UCSD-AML1 (cell line): ENCODE measurements around the gene AURKA.

Source experiments
- DNase-seq: peaks from one replicate; lab custom pipeline; 2025; ENCODE audit not compliant: unreplicated experiment; lab: John Stamatoyannopoulos, UW

AURKA gene

DNA sequence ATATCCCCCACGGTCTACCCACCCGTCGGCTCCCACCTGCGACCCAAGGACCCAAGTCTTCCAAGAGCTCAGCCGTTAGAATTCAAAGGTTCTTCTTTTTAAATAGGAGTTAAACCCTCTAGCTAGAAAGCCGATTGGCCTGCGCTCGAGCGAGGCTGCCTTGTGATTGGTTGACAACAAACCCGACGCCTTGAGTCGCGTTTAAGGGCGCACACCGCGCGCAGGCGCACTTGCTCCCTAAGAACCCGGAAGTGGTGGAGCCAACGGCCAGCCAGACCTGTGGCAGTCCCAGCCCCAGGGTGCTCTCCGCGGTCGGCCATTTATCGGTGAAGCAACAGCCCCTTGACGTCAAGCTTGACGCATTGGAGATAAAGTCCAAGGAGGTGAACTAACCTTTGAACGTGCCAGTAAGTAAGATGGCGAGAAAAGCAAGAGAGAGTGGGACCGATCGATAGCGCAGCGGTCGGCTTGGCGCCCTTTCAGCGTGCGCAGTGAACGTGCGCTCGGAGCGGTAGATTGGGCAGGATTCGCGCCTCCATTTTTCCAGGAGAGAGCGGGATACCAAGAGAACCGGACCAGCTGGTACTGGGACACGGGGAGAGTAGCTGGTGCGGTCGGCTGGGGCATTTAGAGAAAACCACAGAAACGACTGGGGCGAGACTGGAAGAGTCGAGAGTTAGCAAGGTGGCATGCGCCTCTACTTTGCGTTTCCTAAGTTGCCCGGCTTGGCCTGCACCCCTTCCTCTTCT lies at the start of gene AURKA, which contains the start of gene CSTF1:
Gene AURKA (minus strand): TSS at position 84 of the 749 bp plus-strand sequence. CDS start 4,018 bp downstream, outside the sequence.
Gene CSTF1 (plus strand): TSS at position 514 of the 749 bp plus-strand sequence. CDS start 2,908 bp downstream, outside the sequence.
- DNase-seq: peak; percentile 99

DNA sequence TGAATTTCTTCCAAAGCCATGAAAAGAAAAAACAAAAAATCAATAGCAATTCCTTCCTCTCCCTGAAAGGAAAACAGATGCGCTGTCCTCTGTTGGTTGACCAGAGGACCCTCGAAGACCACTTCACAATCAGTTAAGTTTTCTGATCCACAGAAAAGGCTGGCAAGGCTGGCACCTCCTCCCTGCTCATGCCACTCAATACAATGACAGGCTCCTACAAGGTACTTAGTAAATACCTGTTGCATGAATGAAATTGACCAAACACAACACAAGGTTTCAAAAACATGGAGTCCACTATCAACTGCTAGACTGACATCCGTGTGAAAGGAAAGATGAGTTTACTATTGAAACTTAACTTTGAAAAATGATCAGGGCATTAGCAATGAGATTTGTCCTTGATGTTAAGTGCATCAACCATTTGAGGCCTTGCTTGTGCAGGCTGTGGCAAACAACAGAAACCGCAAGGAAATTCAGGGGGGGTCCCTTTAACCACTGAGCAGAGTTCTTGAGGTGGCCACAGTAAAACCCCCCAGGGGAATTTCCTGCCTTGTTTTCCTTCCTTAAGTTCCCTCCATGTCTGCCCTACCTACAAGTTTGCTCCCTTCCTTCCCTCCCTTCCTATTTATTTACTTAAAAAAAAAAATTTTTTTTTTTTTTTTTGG lies 48.5 kb upstream of the AURKA start:
- DNase-seq: peak; percentile 61

DNA sequence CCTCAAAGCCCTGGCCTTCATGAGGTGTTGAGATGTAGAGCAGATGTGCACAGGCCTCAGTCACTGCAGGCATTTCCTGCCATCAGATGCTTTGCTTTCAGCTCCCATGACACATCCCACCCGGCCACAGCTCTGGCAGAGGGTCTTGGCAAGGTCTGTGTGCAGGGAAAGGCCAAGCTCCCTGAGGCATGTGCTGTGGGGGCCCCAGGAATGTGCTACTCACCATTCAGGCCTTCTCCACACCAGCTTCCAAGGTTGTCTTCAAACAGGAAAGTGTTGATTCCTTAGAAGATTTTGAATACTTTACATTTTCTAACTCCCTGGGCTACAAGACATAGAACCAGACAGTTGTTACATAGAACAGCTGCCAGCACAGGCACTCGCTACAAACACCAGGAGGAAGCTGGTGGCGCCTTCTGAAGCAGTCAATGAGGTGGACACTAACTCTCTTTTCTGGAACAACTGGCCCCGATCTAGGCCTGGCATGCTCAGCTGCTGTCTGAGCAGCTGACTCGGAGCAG lies 47.8 kb upstream of the AURKA start:
- no peak for DNase-seq

DNA sequence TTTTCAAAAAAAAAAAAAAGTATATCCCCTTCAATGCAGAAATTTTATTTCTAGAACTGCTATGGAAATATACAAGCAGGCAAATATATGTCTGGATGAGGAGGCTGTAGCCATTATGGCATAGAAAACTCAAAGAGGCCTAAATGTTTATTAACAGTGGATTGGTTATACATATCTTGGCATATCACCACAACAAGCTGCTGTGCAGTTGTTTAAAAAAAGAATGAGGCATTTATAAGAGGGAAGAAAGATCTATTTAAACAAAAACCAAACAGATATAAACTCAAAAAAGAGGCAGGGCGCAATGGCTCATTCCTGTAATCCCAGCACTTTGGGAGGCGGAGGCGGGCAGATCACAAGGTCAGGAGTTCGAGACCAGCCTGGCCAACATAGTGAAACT lies 46.3 kb upstream of the AURKA start:
- no peak for DNase-seq

DNA sequence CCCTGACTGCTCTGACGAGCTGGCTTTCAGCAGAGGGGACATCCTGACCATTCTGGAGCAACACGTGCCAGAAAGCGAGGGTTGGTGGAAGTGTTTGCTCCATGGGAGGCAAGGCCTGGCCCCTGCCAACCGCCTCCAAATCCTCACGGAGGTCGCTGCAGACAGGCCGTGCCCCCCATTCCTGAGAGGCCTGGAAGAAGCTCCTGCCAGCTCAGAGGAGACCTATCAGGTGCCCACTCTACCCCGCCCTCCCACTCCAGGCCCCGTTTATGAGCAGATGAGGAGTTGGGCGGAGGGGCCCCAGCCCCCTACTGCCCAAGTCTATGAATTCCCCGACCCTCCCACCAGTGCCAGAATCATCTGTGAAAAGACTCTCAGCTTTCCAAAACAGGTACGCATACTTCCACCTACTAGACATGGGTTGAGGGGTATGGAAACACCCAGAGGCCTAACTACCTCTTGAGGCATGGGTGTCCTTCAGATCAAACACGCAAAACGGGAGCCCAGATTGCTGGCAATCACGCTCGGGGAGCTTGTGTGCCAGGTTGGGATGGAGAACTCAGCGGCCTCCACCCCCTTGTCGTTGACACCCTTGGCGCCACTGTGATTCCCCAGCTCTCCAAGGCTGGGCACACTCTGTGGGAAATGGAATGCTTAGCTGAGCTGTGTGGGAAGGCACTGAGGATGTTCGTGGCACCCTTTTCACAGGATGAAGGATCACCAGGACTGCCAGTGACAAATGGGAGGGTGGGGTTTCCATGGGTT lies 45.4 kb upstream of the AURKA start:
- no peak for DNase-seq

DNA sequence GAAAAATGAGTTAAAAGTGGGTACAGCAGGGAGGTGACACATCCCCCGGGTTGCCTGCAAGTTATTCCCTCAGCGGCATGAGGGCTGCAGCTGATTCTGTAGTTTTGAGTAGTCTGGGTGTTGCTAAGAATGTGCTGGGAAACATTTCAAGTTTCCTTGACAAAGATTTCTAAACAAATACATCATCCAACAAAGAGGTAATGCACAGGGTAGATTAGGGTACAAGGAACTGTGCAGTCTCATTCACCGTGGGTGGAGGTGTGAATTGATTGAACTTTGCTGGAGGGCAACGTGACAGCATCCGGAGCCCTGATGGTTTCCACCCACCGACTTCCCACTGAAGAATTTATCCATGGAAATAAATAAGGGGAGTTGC lies 41.9 kb upstream of the AURKA start:
- no peak for DNase-seq

DNA sequence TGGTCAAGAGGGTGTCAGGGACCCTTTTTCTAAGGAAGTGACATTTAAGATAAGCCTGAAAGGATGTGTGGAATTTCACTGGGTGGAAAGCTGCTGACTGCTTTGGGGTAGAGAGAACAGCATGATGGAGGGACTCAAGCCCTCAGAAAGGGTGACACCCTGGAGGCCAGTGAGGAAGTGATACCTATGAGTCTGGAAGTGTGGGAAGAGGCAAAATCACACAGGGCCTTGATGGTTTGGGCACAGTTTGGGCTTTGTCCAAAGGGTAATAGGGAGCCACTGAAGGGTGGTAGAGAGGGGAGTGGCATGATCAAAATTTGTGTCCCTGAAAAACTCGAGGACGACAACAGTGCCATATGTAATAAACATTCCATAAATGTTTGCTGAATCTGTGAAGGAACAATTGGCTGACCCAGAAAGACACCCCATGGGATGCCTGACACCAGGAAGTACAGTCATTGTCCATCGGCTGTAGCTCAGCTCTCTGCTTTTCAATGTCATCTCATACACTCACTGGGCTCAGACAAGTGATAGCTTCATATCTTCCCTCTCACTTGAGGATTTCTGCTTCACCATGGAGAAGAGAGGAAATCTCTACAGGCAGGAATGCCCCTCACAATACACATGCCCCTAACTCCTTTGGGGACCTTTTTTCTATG lies 41.3 kb upstream of the AURKA start:
- no peak for DNase-seq

DNA sequence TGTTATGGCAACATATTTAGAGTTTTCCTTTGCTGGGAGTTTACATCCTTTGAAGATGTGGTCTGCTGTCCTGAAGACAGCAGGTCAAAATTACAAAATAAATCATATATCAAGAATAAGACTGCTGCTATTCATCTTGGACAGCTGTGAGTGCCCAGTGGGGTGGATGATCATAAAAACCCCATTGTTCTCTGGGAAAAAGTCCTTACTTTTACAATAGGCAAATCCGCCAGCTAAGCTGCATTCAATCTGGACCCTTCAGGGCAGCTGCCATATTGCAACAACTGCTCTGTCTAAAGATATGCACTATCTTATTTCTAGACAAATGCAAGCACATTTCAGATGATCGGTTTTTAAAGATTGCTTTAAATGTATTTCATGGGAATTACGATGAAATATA lies 39.5 kb upstream of the AURKA start:
- DNase-seq: no peak

DNA sequence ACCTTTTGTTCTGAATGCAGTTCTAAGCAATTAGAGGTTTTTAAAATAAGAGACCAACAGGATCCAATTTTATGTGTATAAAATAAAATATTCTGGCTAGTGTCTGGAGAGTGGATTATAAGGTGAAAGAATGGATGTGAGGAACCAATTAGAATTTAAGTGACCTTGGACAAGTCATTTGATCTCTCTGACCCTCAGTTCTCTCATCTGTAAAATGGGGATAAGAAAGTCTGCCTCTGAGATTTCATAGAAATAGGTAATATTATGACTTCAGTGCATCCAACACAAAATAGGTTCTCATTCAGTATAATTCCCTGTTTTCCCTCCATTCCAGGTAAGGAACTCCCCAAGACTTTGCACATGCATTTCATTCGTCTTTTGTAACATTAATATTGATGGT lies 38.9 kb upstream of the AURKA start:
- no peak for DNase-seq

DNA sequence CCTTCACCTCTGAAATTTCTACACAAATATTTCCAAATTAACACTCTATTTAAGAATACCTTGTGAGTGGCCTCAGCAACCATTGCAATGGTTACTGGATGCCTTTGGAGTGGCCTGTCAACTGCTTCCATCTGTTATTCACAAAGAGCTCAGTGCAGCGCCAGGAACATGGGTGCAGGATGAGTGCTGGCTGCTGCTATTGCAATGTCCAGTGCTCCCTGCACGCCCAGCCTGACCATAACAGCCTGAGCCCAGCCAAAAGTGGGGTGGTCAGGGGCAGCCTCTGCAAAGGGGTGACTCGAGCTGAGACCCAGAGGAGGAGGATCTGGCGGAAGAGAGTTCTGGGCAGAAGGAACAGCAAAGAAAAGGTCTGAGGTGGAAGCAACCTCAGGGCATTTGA lies 38.4 kb upstream of the AURKA start:
- no peak for DNase-seq

DNA sequence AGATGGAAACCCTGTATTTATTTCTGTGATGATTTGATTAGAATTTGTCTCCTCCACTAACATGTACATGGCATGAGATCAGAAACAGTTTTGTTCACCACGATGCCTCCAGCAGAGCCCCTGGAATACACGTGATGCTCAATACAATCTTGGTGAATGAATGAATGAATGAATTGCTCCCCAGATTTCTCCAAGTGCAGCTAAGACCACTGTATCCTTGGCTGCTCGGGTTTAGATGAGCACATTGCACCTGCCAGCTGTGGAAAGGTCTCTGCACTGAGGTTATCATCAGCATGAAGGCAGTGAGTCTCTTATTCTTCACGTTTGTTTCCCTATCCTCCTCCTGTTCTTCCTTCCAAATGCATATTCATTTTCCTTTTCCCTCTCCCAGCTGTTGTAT lies 37.9 kb upstream of the AURKA start:
- no peak for DNase-seq

DNA sequence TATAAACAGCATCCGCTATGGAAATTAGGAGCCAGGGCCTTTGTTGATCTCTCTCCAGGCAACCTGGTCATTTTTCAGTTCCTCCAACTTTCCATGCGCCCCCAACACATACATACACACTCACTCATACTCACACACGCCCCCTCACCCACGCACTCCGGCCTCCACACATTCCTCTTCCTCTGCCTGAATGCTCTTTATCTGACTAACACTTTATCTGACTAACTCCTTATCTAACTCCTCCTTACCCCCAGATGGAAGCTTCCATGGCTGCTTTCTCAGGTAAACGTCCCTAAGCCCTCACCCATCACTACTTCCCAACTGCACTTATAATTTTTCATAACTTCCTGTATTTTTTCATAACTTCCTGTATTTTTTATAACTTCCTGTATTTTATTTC lies 37.5 kb upstream of the AURKA start:
- DNase-seq: no peak

DNA sequence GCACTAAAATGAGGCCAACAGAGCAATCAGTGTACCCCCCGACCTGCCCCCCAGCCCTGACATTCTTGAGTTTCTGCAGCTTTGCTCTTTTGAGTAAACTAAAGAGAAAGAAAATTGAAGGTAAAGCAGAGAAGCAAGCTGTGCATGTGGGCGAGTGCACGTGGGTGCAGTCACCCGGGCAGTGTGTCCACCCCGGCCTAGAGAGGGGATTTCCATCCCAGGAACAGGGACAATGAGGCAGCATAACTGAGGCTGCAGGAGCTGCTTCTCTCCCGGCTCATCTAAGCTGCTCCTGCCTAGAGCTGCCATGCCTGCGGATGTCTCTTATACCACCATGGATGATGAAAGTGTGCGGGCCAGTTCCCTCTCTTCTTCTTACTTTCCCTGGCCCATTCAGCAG lies 36.9 kb upstream of the AURKA start:
- no peak for DNase-seq

DNA sequence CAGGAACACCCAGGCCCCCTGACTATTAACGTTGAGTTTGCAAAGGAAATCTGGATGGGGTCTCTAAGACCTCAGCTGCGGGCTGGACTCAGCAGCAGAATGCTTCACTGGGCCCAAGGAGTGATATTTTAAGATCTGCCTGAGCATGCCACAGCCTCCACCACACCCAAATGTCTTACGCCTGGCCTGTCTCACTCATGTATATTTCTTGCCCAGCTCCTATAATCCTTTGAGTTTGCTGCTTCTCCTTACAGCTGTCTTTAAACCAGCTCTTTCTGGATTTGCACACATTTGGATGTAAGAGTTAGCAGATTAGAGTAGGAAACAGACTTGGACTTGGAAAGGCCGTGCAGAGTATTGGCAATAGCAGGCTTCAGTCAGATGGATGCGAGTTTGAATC lies 36.4 kb upstream of the AURKA start:
- no peak for DNase-seq

DNA sequence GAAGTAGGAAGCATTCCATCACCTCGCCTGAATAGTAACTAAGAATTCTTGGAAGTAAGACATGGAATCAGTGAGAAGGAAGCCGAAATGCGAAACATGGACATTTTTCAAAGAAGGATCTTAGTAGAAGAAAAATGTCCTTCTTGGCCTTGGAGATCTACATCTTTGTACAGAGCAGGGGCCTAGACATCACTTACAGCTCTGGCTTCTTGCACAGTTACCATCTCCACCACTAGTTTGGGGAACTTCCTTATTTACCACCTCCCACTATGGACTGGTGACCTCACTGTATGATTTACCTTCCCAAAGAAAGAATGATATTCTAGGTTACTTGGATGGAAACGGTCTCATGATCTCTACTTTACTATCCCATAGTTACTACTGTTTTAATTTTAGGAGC lies 35.8 kb upstream of the AURKA start:
- DNase-seq: no peak

DNA sequence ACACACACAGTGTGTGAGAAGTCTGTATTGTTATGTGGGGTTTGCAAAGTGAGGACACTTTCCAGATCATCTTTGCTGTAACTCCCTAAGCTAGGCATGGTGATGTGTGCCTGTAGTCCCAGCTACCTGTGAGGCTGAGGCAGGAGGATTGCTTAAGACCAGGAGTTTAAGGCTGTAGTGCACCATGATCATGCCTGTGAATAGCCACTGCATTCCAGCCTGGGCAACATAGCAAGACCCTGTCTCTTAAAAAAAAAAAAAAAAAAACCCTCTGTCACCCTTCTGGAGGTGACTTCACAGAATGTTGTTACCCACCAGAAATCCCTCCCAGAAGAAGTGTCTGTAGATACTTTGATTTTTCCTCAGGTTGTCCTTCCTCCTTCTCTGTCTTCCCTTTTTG lies 34.9 kb upstream of the AURKA start:
- no peak for DNase-seq

DNA sequence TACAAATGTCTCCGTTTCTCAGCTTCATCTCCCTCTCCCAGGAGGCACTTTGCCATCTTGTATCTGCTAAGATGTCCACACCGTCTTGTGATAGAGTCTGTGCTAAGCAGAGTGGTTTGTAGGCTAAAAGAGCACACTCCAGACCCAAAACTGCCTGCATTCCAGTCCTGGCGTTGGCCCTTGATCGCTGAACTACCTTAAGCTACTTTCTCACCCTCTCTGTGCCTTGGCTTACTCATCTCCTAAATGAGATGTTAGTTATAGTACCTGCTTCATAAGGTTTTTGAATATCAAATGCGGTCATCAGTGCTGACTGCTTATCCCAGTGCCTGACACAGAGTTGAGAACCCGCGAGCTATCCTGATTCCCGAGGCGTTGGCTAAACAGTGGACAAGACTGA lies 34.0 kb upstream of the AURKA start:
- DNase-seq: no peak

DNA sequence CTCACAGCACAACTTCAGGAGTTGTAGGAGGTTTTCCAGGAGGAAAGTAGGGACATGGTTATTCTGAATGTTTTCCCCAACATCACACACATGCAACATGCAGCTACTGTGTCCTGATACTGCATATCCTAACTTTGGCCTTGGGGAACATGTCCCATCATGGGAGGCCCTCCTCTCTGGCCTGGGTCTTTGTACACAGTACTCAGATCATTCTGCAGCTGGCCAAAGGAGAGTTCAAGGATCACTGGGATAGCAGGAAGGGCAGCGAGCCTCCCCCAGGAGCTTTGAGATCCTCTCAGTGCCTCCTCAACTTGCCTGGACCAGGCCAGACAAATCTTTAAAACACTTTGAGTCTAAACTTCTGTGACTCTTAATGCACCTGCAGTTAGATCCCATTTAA lies 32.9 kb upstream of the AURKA start:
- DNase-seq: no peak

DNA sequence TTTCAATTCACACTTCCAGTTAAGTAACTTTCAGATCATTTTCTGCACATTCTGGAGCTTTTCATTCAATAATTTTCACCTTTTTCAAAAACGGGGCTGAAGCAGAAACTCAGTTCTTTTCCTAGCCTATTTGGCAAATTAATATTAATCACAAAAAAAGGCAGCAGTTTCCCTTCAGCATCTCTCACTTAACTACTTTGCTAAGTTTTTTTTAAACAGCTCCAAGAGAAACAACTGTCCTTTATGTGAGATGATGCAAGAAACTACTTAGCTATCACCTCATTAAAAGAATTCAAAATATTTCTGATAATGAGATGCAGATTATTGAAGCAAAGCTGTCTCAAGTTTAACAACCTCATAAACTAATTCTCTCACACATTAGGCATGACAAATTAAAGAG lies 31.9 kb upstream of the AURKA start:
- no peak for DNase-seq

DNA sequence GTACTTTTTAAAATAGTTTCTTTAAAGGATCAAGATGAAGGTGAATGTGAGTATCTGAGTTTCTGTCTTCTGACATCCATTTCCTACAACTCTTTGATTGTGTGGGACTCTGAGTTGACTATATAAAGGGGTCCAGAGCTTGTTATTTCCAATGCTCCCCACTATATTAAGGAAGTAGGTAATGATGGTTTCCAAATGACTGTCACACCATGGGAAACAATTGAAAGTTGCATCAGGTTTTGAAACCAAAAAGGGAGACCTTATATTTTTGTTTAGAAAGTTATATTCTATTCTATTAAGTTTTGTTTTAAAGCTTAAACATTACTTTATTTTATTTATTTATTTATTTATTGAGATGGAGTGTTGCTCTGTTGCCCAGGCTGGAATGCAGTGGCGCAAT lies 31.2 kb upstream of the AURKA start:
- no peak for DNase-seq

DNA sequence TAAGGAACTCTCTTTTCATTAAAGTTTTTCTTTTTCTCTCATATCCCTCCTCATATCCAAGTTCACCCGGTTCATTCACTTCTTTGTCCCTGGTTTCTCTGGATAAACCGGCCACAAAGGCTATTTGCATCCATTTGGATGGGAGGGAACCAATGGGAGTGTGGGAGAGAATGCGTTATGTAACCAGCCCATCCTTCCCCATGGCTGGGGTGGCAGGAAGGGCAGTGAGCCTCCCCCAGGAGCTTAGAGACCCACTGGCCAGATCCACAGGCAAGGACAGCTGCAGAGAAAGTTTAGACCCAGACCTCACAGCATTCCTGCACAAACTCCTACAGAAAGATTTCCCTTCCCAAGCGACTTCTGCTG lies 30.8 kb upstream of the AURKA start:
- DNase-seq: no peak
